ENCODE results near the gene KIF26A.

DNA sequence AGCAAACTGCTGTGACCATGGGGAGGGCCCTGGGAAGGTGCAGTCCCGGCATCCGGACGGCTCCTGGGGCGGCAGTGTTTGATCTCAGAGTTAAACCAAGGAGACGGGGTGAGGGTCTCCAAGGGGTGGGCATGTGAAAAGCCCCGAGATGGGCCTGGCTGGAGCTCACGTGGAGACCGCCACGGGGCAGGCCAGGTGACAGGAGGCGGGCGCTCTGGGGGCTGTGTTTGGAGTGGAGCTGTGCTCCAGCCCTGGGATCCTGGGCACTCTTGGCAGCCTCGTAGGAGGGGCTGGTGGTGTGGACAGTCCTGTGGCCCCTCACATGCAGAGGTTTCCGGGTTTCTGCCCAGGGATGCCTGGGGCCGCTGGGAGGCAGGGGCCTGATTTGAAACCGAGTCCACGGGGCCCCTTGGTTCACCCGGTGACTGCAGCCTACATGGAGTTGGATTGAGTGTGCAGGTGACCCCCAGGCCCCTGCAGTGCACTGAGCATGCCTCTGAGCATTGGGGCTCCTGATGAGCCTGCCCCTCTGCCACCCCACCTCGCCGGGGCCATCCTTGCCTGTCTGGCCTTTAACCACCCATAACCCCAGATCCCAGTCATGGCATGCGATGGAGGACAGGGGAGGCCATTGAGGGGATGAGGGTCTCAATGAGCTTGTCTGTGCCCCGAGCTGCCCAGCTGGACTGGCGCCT lies 8.4 kb downstream of the KIF26A start:
- TF ChIP-seq, protein P1, sequence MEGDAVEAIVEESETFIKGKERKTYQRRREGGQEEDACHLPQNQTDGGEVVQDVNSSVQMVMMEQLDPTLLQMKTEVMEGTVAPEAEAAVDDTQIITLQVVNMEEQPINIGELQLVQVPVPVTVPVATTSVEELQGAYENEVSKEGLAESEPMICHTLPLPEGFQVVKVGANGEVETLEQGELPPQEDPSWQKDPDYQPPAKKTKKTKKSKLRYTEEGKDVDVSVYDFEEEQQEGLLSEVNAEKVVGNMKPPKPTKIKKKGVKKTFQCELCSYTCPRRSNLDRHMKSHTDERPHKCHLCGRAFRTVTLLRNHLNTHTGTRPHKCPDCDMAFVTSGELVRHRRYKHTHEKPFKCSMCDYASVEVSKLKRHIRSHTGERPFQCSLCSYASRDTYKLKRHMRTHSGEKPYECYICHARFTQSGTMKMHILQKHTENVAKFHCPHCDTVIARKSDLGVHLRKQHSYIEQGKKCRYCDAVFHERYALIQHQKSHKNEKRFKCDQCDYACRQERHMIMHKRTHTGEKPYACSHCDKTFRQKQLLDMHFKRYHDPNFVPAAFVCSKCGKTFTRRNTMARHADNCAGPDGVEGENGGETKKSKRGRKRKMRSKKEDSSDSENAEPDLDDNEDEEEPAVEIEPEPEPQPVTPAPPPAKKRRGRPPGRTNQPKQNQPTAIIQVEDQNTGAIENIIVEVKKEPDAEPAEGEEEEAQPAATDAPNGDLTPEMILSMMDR (IDR thresholded peaks at IDR 0.05; ENCODE audit: low read depth, low read length), result no peak
- TF ChIP-seq EZH2phosphoT487 (IDR thresholded peaks at IDR 0.05; ENCODE audit: low read depth), result no peak

Measured in OCI-LY3 (cell line).